Measurements from ENCODE around the gene ISX.
"Not testable (repeated sequence)": the region's sequence is repeated elsewhere in the genome, so short reads cannot be mapped to it uniquely, and the experiment has no call there.

ISX gene

DNA sequence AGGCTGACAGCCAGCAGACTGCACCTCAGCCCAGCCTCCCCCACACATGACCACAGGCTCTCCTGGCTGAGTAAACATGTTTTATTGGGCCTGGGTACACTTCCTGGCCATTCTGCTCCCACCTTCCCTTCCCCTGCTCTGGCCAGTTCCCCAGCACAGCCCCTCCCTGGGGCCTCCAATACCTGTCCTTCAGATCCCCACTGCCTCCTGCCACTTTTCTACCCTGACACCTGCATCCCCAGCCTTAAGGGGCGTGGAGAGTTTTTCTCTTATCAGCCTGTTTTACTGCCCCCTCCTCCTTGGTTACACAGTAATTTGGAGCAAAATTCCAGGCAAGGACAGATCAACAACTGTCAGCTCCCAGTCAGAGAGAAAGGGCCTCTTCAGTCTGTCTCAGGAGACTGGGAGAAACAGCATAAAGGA, at the start of gene ISX:
Gene ISX (plus strand): TSS at position 363 of the 423 bp plus-strand sequence. CDS start 930 bp downstream, outside the sequence.
- no peak for DNase-seq (ENCODE audit: low read depth in 2 of 2)

DNA sequence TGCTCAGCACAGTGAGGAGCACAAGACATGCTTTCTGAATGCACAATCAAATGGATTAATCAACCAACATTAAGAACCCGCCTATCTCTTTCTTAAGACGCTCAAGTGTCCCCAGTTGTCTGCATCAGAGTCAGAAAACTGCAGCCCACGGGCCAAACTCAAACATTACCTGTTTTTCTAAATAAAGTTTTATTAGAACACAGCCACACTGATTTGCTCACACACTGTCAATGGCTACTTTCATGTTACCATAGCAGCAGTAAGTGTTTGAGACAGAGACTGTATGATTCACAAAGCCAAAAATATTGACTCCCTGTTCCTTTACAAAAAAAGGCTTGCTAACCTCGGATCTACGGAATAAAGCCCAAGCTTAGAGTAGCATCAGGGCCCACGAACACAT, 49.0 kb upstream of the ISX start:
- DNase-seq (ENCODE audit: low read depth in 2 of 2) = no peak

DNA sequence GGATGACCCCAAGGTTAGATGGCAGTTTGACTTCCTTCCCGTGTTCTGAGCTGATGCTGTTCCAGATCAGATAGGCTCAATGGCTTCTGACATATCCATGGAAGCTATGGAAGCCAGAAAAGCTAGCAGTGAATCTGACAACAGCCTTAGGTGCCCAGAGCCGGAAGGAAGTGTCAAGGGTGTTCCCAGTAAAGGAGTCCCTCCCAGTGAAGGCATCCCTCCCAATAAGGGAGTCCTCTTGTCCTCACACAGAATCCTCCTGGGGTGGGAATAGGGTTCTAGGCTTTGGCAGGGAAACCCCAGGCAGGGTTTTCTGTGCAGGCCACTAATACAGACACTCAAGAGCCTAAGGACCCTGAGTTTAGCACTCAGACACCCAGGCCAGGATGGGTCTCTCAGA, 47.0 kb upstream of the ISX start:
- no peak for DNase-seq (ENCODE audit: low read depth in 2 of 2)

DNA sequence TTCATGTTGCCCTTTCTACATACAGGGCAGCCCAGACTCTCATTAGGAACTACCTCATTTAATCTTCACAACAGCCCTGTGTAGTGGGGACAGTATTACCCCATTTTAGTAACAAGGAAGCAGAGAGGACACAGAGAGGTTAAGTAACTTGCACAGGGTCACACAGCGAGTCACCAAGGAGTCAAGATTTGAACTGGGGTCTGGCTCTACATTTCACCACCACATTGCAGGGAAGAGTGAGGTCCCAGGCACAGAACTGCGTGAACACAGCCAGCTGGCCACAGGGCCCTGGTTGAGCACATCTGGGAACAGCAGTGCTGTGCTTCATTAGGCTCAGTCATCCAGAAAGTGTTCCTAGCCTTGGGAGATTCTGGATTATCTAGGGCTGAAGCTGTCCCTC, 45.4 kb upstream of the ISX start:
- no peak for DNase-seq (ENCODE audit: low read depth in 2 of 2)

DNA sequence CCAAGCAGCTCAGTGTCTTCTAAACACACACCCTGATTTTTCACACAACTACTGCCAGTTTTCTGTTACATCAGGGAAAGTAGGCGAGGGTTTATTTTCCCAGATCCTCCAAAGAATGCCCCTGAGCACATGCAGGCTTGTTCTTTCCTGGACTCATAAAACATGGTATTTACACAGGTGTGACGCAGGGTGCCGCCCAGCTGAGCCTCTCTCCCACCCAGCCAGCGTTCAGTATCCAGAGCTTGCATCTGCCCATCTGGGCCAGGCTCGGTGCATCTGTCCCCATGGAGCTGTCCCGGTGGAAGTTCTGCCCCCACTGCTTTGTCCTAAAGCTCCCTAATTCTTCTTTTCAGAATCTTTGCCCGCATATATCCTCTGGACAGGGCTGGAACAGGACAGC, 44.8 kb upstream of the ISX start:
- DNase-seq (ENCODE audit: low read depth in 2 of 2) = no peak

DNA sequence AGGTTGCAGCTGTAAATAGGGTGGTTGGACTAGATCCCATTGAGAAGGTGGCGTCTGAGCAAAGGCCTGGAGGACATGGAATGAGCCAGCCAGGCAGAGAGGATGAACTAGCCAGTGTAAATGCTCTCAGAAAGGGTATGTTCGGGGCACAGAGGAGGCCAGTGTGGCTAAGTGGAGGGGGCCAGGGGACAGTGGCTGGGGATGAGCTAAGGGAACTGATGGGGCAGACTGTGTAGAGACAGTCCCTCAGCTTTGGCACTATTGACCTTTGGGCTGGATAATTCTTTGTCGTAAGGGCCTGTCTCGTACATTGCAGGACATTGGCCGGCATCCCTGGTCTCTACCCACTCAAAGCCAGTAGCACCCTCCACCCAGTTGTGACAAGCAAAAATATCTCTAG, 43.7 kb upstream of the ISX start:
- DNase-seq (ENCODE audit: low read depth in 2 of 2) = no peak

DNA sequence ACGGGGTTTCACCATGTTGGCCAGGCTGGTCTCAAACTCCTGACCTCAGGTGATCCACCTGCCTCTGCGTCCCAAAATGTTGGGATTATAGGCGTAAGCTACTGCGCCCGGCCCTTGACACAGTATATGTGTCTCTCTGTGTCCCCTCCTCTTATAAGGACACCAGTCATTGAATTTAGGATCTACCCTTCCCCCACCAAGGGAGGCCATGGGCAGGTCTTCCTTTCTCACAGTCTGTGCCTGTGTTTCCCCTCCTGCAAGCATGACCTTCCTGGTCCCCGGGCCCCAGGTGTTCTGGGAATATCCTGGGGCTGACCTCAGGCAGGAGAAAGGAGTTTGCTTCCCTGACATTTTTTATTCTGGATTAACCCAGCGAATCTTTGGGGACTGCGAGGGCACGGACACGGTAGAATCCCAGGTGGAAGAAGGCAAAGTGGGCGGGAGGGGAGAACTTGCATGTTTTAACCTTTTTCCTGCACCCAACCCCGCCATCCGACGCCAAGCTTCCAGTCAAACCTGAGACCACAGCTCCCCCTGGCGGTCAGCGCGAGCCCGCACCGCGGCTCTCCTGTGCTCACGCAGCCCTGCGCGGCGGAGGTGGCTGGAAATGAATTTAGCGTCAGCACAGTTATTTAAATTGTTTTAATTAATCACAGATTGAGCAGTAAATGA, 42.1 kb upstream of the ISX start:
- peak; percentile 43 to 73 for DNase-seq (ENCODE audit: low read depth in 2 of 2)

DNA sequence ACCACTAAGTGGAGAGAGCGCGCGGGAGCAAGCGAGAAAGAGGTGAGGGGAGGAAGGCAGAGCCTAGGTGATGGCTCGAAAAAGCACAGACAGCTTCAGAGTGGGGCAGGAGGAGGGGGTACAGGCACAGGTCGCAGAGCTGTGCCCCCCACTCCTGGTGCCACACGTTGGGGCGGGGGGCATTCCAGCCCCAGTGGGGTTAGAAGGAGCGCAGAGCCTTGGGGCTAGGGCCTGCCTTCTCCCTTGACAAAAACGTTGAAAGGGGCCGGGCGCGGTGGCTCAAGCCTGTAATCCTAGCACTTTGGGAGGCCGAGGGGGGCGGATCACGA, 41.6 kb upstream of the ISX start:
- DNase-seq (ENCODE audit: low read depth in 2 of 2) = no peak

DNA sequence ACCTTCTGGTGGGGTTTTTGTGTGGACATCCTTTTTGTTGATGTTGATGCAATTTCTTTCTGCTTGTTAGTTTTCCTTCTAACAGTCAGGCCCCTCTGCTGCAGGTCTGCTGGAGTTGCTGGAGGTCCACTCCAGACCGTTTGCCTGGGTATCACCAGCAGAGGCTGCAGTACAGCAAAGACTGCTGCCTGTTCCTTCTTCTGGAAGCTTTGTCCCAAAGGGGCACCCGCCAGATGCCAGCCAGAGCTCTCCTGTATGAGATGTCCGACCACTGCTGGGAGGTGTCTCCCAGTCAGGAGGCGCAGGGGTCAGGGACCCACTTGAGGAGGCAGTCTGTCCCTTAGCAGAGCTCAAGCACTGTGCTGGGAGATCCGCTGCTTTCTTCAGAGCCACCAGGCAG, 35.8 kb upstream of the ISX start:
- not testable (repeated sequence) for DNase-seq (ENCODE audit: low read depth in 2 of 2)

DNA sequence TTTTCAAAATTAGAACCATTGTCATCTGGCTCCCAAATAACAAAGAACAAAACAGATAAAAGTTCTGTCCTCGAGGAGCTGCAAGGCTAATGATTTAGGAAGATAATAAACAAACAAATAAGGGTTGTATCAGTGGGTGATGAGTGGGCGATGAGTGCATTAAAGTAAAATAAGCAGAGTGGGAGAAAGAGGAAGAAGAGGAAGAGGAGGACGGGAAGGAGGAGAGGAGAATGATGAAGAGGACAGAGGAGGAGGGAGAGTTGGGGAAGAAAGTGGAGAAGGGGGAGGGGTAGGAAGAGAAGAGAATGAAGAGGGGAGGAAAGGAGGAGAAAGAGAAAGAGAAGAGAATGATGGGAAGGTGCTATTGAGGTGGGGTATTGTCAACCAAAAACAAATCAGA, 33.4 kb upstream of the ISX start:
- no peak for DNase-seq (ENCODE audit: low read depth in 2 of 2)

DNA sequence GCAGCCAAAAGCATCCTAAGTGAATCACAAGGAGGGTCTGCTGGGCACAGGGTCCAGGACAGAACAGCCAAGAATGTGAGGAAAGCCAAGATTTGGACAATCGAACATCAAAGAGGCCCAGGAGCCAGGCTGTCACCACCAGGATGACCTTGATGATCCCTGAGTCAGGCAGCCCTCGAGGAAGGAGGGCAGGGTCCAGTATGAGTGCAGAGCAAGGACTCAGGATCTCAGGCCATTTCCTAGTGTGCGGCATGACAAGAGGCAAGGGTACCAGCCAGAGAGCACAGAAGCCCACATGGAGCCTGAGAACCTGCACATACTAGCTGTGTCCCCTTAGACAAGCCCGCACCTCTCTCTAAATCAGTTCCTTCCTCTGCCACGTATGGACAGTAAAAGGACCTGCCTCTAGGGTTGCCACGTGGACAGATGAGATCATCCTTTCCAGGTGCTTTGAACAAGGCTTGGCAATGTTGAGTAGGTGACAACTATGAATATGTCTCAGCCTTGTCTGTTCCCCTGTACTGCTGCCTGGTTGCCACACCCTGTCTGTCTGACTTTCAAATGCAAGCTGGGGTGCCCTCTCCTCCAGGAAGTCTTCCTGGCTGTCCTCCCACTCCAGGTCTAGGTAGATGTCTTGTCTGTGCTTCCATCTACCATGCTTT, 32.2 kb upstream of the ISX start:
- DNase-seq (ENCODE audit: low read depth in 2 of 2) = no peak

DNA sequence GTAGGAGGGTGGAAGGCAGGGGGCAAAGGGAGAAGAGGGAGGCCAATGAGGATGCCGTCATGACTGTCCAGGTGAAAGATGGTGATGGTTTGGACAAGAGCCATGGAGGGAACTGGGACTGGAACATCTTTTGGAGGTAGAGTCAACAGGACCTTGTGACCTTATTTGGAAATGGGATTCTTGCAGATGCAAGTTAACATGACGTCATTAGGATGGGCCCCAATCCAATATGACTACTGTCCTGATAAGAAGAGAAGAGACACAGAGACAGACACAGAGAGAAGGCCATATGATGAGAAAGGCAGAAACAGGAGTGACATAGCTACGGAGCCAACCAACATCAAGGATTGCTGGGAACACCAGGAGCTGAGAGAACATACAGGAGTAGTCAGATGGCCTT, 31.0 kb upstream of the ISX start:
- DNase-seq (ENCODE audit: low read depth in 2 of 2) = no peak

DNA sequence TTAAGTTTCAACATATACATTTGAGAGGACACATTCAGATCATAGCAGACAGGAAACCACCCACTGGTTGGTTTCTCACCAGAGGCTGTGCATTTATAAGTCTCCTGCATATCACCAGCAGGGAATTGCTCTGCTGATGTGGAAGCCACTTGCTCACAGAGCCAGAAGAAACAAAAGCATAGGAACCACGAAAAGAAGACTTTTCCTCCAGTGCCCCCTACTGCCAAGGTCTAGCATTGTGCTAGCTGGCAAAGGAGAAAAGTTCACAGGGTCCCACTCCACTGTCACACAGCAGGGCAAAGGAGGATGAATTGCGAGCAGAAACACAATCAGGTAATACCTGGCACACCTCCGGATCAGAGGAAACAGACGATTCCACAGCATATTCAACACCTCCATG, 28.9 kb upstream of the ISX start:
- DNase-seq (ENCODE audit: low read depth in 2 of 2) = no peak

DNA sequence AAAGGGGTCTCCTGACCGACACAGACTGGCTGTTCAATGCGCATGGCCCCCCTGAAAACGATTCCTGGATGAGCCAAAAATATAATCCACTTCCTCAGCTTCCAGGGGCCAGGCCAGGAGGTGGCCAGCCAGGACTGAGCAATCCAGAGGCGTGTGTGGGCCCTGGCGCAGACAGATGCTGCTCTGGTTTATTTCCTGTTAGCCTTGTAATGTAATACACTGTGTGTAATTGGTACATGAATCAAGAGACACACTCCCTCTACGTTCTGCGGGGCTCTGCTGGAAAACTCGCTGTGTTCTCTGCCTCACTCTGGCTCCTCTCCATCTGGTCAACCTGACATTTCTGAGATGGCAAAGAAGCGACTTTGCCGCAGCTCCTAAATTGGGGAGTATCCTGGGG, 26.3 kb upstream of the ISX start:
- no peak for DNase-seq (ENCODE audit: low read depth in 2 of 2)

DNA sequence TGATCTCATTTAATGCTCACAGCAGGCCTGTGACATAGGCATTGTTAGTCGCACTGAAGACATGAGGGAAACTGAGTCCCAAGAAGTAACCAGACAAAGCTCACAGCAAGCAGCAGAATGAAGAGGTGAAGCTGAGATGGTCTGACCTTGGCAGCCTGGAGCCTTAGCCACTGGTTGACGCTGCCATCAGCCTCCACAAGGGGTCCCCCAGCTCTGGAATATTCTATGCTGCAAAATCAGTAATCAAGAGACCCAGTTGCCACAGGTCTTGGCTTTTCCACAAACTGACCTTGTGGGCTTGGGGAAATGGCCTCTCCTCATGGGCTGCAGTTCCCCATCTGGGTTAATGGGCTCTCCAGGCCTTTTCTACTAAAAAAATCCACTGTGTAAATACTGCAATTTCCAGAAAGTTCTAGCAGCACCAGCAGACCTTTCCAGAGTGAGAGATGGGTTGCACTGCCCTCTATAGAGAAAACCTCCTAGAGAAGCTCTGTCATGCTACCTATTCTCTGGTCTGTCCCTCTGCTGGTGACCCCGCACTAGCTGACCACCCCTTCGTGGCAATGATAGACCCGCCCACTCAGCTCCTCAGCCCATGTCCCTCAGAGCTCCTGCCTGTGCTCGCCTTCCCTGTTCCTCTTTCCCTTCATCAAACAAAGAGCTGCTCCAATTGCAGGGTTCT, 22.6 kb upstream of the ISX start:
- DNase-seq (ENCODE audit: low read depth in 2 of 2) = no peak

DNA sequence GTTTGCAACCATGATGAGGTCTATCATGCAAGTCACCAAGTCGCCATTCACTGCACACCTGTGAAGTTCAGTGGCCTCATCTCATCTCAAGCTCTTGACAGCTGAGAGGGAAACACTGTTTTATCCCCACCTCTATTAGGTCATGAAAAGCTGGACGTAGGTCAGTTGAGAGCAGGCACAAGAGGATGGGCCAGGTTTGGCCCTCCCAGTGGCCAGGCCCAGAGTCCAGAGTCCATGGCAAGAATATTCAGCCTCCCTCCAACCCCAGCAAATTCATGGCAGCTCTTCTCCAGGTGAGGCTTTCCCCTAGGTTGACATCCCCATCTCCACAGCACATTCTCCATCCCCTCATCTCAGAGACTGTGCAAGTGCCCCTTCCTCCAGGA, 22.0 kb upstream of the ISX start:
- no peak for DNase-seq (ENCODE audit: low read depth in 2 of 2)

DNA sequence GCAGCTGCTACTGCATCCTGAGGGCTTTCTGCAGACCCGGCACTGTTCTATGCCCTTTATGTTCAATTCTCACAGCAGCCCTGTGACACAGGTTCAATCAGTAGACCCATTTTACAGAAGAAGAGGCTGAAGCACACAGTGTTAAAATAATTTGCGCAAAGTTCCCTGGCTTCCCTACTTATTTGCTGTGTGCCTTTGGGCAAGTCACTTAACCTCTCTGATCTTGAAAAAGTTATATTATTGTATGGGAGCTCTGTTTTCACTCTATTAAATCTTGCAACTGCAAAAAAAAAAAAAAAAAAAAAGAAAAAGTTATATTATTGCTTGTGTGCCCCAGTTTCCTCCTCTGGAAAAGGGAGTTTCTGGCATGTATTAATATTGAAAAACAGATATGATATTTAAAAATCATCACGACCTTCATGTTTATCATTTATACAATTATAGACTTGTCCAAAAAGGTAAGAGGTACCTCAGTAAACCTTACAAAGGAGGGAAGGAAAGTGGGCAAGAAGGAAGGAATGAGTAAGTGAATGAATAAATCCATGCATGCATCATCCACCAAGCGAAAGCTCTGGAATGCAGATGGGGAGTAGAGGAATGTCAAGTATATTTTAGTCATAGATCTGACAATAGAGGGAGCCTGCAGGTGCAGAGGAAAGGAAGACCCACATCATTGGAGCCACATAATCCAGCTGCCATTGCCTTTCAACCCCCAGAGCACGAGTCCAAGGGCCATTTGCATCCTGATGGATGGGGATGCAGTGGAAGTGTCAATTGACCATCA, 21.2 kb upstream of the ISX start:
- DNase-seq (ENCODE audit: low read depth in 2 of 2) = no peak

DNA sequence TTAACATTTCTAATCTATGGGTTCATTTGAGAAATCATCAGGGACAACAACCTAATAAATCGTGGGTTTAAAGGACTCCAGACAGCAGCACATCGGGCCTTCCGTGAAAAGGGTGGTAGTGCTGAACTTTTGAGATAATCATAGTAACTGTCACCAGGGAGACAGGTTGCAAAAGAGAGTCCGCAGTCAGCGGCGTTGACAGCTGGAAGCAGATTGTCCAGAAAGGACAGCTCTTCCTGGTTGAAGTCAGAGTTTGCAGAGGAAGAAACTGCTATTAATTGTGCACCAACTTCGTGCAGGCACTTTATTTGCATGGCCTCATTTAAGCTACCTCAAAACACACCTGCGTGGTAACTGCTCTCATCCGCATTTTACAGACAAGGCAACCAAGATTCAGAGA, 20.5 kb upstream of the ISX start:
- DNase-seq (ENCODE audit: low read depth in 2 of 2) = no peak

DNA sequence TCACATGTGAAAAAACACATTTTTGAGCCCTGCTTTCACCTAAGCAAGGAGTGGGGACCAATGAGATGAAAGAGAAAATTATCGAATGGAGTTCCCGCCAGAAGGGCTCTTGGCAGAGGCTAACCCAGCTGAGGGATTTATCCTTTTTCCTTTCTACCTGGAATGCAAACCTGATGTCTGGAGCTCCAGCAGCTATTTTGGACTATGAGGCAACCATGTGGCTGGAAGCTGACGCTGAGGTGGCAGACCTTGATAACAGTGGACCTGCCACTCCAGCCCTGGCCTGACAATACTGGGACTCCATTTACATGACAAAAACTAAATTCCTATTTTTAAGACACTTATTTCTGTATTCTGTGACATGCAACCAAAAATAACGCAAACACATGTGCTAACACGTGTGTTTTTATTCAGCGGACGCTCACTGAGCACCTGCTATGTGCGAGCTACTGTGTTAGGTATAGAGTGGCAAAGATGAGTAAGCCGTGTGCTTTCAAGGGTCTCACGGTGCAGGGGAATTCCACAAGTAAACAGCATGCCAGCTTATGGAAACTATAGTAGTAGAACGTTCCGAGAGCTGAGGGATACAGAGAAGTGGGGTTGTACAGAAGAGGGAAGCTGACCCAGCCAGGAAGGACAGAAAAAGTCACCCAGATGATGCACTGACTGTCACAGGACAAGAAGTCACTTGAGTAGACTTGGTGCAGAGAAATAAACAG, 19.1 kb upstream of the ISX start:
- no peak for DNase-seq (ENCODE audit: low read depth in 2 of 2)

DNA sequence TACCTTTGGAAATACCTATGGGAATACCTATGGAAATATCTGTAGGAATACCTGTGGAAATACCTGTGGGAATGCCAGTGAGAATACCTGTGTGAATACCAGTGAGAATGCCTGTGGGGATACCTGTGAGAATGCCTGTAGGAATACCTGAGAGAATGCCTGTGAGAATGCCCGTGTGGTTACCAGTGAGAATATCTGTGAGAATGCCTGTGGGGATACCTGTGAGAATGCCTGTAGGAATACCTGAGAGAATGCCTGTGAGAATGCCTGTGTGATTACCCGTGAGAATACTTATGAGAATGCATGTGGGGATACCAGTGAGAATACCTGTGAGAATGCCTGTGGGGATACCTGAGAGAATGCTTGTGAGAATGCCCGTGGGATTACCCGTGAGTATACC, 15.9 kb upstream of the ISX start:
- DNase-seq (ENCODE audit: low read depth in 2 of 2) = not testable (repeated sequence)

DNA sequence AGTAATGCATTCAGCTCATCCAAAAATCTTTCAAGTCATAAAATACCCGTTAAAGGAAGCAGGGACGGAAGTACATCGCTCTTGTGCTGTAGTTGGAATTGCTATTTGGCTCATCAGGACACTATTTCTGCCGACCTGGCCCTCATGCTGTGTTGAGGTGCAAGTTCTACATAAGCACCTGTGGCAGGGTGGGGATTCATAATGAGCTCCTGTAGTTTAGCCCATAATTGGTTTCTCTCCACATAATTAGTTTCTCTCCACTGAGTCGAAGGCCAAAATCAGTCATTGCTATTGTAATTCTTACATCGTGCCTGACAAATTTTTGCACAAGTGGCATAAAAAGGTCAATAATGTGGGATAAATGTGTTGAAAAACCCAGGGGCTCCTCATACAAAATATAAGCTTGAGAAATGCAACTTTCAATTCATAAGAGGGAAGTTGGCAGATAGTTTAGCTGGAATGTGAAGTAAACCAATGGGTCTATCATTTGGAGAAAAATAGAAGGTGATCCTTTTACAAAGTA, 14.9 kb upstream of the ISX start:
- no peak for DNase-seq (ENCODE audit: low read depth in 2 of 2)

DNA sequence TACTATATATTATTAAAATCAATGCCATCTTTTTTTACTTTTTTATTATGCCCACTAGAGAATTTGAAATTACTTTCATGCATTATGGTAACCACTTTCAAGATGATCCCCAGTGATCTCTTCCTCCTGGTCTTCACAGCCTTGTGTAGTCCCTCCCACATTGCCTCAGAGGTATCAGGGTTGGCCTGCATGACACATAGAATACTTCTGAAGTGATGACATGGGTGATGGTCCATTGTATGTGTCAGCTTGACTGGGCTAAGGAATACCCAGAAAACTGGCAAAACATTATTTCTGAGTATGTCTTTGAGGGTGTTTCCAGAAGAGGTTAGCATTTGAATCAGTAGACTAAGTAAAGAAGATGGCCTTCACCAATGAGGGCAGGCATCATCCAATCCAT, 14.2 kb upstream of the ISX start:
- no peak for DNase-seq (ENCODE audit: low read depth in 2 of 2)

Measured in stimulated activated CD4-positive, alpha-beta T cell treated with anti-CD3 and anti-CD28 coated beads, Interleukin-12 subunit alpha, Interleukin-12 subunit beta, amount 100 ng/mL, for 24 hours (primary cell).